HFF-Myc (cell line): Measurements from ENCODE around the gene SLC6A8.

Source experiments
- DNase-seq: peaks from one replicate; pipeline ENCODE4 v3.0.0-alpha.2; 2011; ENCODE audit warnings: low read depth; ENCODE audit errors: extremely low read depth
- H3K4me3 ChIP-seq: replicated peaks from 2 replicates; pipeline ENCODE4 v1.5.1; 2011; ENCODE audit warnings: low read depth, mild to moderate bottlenecking, control low read depth, low read length
- CTCF ChIP-seq: IDR thresholded peaks from 2 replicates; pipeline ENCODE4 v1.5.1; 2012; ENCODE audit warnings: mild to moderate bottlenecking, low read depth, low read length, control low read depth; ENCODE audit errors: missing control alignments

SLC6A8 gene

DNA sequence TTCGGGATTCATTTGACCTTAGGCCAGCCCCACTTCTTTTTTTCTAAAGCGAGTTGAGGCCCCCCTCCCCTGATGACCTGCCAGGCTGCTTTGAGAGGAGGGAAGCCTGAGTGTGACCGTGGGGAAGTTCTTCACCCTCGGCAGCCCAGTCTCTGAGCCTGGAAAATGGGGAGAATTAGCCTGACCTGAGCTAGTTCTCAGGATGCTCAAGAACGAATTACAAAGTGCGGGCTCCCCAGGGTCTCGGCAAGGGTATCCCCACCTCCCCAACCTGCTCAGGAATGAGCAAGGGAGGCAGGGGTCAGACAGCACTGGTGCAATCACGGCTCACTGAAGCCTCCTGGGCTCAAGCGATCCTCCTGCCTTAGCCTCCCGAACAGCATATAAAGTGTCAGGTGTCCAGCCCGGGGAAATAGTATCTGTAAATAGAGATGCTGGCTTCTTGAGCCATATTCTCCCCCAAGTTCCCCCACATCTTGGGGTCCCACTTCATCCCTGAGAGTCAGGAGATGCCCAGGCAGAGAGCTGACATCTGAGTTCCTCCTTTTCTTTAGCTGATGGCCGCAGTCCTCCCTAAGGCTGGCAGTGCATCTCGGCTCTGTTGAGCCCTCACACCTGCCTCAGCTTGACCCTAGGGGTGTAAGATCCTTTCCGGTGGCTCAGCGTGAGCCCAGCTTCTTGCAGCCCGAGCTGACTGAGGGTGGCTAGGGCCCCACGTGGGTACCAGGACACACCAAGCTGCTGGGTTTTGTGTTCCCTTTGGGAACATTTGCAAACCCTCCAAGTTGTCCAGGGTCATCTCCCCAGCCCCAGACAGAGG lies 39.2 kb upstream of the SLC6A8 start:
- no peak overlapping the region for H3K4me3 ChIP-seq
- TF ChIP-seq CTCF = no peak
- no peak for DNase-seq

- DNase-seq = no peak
- no peak overlapping the region for H3K4me3 ChIP-seq
- no peak for TF ChIP-seq CTCF
These were observed 38.4 kb upstream of the SLC6A8 start for GRCh38 chrX:153649178-153649914.

- TF ChIP-seq CTCF = no peak
- H3K4me3 ChIP-seq = no peak overlapping the region
- DNase-seq = no peak
These were observed 37.6 kb upstream of the SLC6A8 start for GRCh38 chrX:153649915-153650782.

DNA sequence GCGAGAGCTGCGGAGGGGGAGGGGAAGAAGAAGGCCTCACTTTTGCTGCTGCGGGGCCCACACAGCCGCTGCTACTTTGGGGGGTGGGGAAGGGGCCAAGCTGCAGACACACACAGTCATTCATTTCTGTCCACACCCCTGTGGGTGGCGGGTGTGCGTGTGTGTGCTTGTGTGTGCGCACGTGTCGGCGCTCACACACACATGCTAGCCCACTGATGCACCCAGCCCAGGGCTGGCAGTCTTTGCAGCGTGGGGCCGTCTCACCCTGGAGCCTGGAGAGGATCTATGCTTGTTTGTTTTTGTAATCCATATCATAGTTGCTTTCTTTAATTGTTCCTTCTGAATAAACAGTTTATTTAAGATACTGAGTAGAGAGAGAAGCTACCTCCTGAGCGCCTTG lies 36.8 kb upstream of the SLC6A8 start:
- no peak for DNase-seq
- no peak for TF ChIP-seq CTCF
- H3K4me3 ChIP-seq = no peak overlapping the region

GRCh38 chrX:153651540-153652079 lies 36.1 kb upstream of the SLC6A8 start:
- peak; percentile 22 for TF ChIP-seq CTCF
- H3K4me3 ChIP-seq = no peak overlapping the region
- DNase-seq = no peak

DNA sequence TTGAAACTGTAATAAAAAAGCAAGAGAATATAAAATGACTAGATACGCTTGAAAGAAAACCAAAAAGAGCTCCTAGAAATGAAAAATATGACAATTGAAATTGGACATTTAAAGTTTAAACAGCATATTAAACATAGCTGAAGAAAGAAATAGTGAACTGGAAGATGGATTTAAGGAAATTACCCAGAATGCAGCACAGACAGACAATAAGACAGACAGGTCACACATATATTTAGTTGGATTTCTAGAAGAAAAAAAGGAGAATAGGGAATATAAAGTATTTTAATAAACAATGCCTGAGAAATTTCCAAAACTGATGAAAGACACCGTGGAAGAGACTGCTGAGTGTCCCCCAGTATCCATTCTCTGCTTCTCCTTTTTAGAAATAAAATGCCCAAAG lies 34.2 kb upstream of the SLC6A8 start:
- H3K4me3 ChIP-seq = no peak overlapping the region
- TF ChIP-seq CTCF = no peak
- DNase-seq = no peak
